IMR-90 (cell line): ENCODE results near the gene ATP1A1. TPM values are rescaled to one million over a fixed set of nuclear protein-coding genes. Genes with fewer than 3 reads are reported as not detected.

Experiments used
- ATAC-seq: fragments of 200-7000 bp; cut with Tn5 transposase; 2 replicates; pipeline ENCODE4 v1.9.1; 2020; ENCODE audit warnings: low read depth, mild to moderate bottlenecking, moderate library complexity
- BruUV-seq: library from RNA; stranded (reverse); fragments of 400-500 nt; replicated peaks from 2 replicates; lab custom pipeline; 2021; lab: Mats Ljungman, UMichigan
- CTCF ChIA-PET: fragments of 300-600 bp; formaldehyde crosslinking; extraction: SDS; loops from one replicate; lab custom pipeline; 2021; ENCODE audit warnings: antibody characterized with exemption; lab: Yijun Ruan, JAX
- POLR2A ChIA-PET: fragments of 300-600 bp; sonication (Branson Sonifier 250); formaldehyde crosslinking; loops from one replicate; lab custom pipeline; 2022; ENCODE audit warnings: antibody characterized with exemption; ENCODE audit not compliant: unreplicated experiment; lab: Charles Lee
- DNase-seq: peaks from one replicate; pipeline ENCODE4 v3.0.0; 2013
- H2AFZ ChIP-seq: replicated peaks from 2 replicates; pipeline ENCODE3; 2013; ENCODE audit warnings: low read length, mild to moderate bottlenecking; ENCODE audit not compliant: poor library complexity
- H2AK5ac ChIP-seq: 2 replicates; pipeline ENCODE4 v1.6.1; 2013; ENCODE audit warnings: low read depth, low read length, inconsistent platforms
- H2AK9ac ChIP-seq: replicated peaks from 2 replicates; pipeline ENCODE3; 2013; ENCODE audit warnings: mild to moderate bottlenecking, low read depth, low read length, moderate library complexity; ENCODE audit not compliant: poor library complexity
- H2BK120ac ChIP-seq: 2 replicates; pipeline ENCODE4 v1.6.1; 2013; ENCODE audit warnings: low read depth, low read length, inconsistent platforms
- H2BK15ac ChIP-seq: 3 replicates; pipeline ENCODE4 v1.6.1; 2013; ENCODE audit warnings: low read depth, low read length, inconsistent platforms
- H2BK20ac ChIP-seq: 2 replicates; pipeline ENCODE4 v1.6.1; 2013; ENCODE audit warnings: low read depth, mild to moderate bottlenecking, inconsistent platforms, low read length, moderate library complexity
- H2BK5ac ChIP-seq: 2 replicates; pipeline ENCODE4 v1.6.1; 2013; ENCODE audit warnings: mild to moderate bottlenecking, low read depth, low read length, inconsistent platforms; ENCODE audit not compliant: poor library complexity, severe bottlenecking
- H3K14ac ChIP-seq: replicated peaks from 2 replicates; pipeline ENCODE4 v1.6.1; 2013; ENCODE audit warnings: low read depth, low read length, inconsistent platforms
- H3K18ac ChIP-seq: 2 replicates; pipeline ENCODE4 v1.6.1; 2013; ENCODE audit warnings: low read depth, low read length, control low read depth
- H3K23ac ChIP-seq: 2 replicates; pipeline ENCODE4 v1.6.1; 2013; ENCODE audit warnings: low read depth, low read length, inconsistent platforms
- H3K27ac ChIP-seq: 2 replicates; pipeline ENCODE4 v1.5.1; 2013; ENCODE audit warnings: mild to moderate bottlenecking, control low read depth, low read length; ENCODE audit not compliant: insufficient read depth
- H3K27me3 ChIP-seq: 2 replicates; pipeline ENCODE4 v1.6.1; 2013; ENCODE audit warnings: low read length; ENCODE audit not compliant: control insufficient read depth, insufficient read depth
- H3K36me3 ChIP-seq: 2 replicates; pipeline ENCODE4 v1.6.1; 2013; ENCODE audit warnings: low read length, mixed read lengths; ENCODE audit not compliant: control insufficient read depth, insufficient read depth
- H3K4ac ChIP-seq: 2 replicates; pipeline ENCODE4 v1.6.1; 2013; ENCODE audit warnings: low read depth, low read length, inconsistent platforms
- H3K4me1 ChIP-seq: 2 replicates; pipeline ENCODE4 v1.6.1; 2013; ENCODE audit warnings: low read length, mixed read lengths; ENCODE audit not compliant: control insufficient read depth, insufficient read depth
- H3K4me2 ChIP-seq: 2 replicates; pipeline ENCODE4 v1.6.1; 2013; ENCODE audit warnings: low read depth, mild to moderate bottlenecking, control low read depth, low read length, moderate library complexity
- H3K4me3 ChIP-seq: 2 replicates; pipeline ENCODE4 v1.5.1; 2013; ENCODE audit warnings: low read depth, mild to moderate bottlenecking, control low read depth, low read length, moderate library complexity; ENCODE audit not compliant: insufficient read depth
- H3K56ac ChIP-seq: 2 replicates; pipeline ENCODE4 v1.6.1; 2013; ENCODE audit warnings: low read length, inconsistent platforms; ENCODE audit not compliant: insufficient read depth; ENCODE audit errors: extremely low read depth
- H3K79me1 ChIP-seq, 2 experiments: 2 replicates each; pipeline ENCODE4 v1.6.1; 2013; ENCODE audit warnings: low read length in 2 of 2, inconsistent platforms in 1 of 2, low read depth in 1 of 2
- H3K9ac ChIP-seq: 2 replicates; pipeline ENCODE4 v1.6.1; 2013; ENCODE audit warnings: low read depth, low read length, control low read depth
- H3K9me1 ChIP-seq: 2 replicates; pipeline ENCODE4 v1.6.1; 2013; ENCODE audit warnings: low read length, inconsistent platforms; ENCODE audit not compliant: insufficient read depth
- H3K9me3 ChIP-seq: 2 replicates; pipeline ENCODE4 v1.6.1; 2013; ENCODE audit warnings: low read length; ENCODE audit not compliant: control insufficient read depth, insufficient read depth
- H4K20me1 ChIP-seq: 2 replicates; pipeline ENCODE4 v1.6.1; 2013; ENCODE audit warnings: low read length, inconsistent platforms; ENCODE audit not compliant: insufficient read depth
- H4K5ac ChIP-seq: 2 replicates; pipeline ENCODE4 v1.6.1; 2013; ENCODE audit warnings: mild to moderate bottlenecking, low read depth, low read length, control low read depth
- H4K8ac ChIP-seq, 2 experiments: 2 replicates each; pipeline ENCODE4 v1.6.1; 2013; ENCODE audit warnings: low read depth in 2 of 2, low read length in 2 of 2, control low read depth in 1 of 2, inconsistent platforms in 1 of 2
- H4K91ac ChIP-seq: 2 replicates; pipeline ENCODE4 v1.6.1; 2013; ENCODE audit warnings: low read depth, low read length, inconsistent platforms; ENCODE audit not compliant: insufficient read depth
- CEBPB ChIP-seq: IDR thresholded peaks from 2 replicates; pipeline ENCODE4 v1.6.1; 2012; ENCODE audit warnings: low read depth, low read length, improper control_type of control experiment
- CHD1 ChIP-seq: IDR thresholded peaks from 2 replicates; pipeline ENCODE4 v1.6.1; 2012; ENCODE audit warnings: low read depth, low read length, improper control_type of control experiment
- ELK1 ChIP-seq: fragments of 150-350 bp; IDR thresholded peaks from 2 replicates; pipeline ENCODE4 v1.6.1; 2016; ENCODE audit warnings: low read depth, mild to moderate bottlenecking, low read length, moderate library complexity, borderline replicate concordance
- FOS ChIP-seq: fragments of 150-350 bp; IDR thresholded peaks from 2 replicates; pipeline ENCODE4 v1.6.1; 2016; ENCODE audit warnings: low read depth, low read length
- MAFK ChIP-seq: IDR thresholded peaks from 2 replicates; pipeline ENCODE4 v1.6.1; 2012; ENCODE audit warnings: low read depth, low read length, improper control_type of control experiment
- MAZ ChIP-seq: IDR thresholded peaks from 2 replicates; pipeline ENCODE4 v1.6.1; 2012; ENCODE audit warnings: low read depth, mild to moderate bottlenecking, low read length, improper control_type of control experiment, moderate library complexity, borderline replicate concordance
- MXI1 ChIP-seq: IDR thresholded peaks from 2 replicates; pipeline ENCODE4 v1.6.1; 2012; ENCODE audit warnings: low read depth, mild to moderate bottlenecking, low read length, moderate library complexity, borderline replicate concordance
- NFE2L2 ChIP-seq: fragments of 150-350 bp; IDR thresholded peaks from 2 replicates; pipeline ENCODE4 v1.6.1; 2016; ENCODE audit warnings: low read depth, mild to moderate bottlenecking, low read length
- RAD21 ChIP-seq: IDR thresholded peaks from 2 replicates; pipeline ENCODE4 v1.6.1; 2012; ENCODE audit warnings: low read length, improper control_type of control experiment
- RCOR1 ChIP-seq: IDR thresholded peaks from 2 replicates; pipeline ENCODE4 v1.6.1; 2012; ENCODE audit warnings: mild to moderate bottlenecking, low read length, improper control_type of control experiment; ENCODE audit not compliant: insufficient replicate concordance
- RFX5 ChIP-seq: IDR thresholded peaks from 2 replicates; pipeline ENCODE4 v1.8.0; 2012; ENCODE audit warnings: low read depth, mild to moderate bottlenecking, low read length, moderate library complexity
- SMC3 ChIP-seq: fragments of 150-350 bp; IDR thresholded peaks from 2 replicates; pipeline ENCODE4 v1.6.1; 2016; ENCODE audit warnings: low read depth, mild to moderate bottlenecking, antibody characterized with exemption, low read length, moderate library complexity
- USF2 ChIP-seq: fragments of 150-350 bp; IDR thresholded peaks from 2 replicates; pipeline ENCODE4 v1.6.1; 2017; ENCODE audit warnings: mild to moderate bottlenecking, antibody characterized with exemption, low read length, low read depth
- WGBS, 2 experiments: methylation state at CpG; one replicate each; pipeline versions ENCODE4 v1.1.5 to v1.1.7; 2013; ENCODE audit warnings: missing lambda C conversion rate in 2 of 2; ENCODE audit not compliant: insufficient read length in 1 of 2; ENCODE audit errors: extremely low coverage in 2 of 2; 5-methylcytosine and 5-hydroxymethylcytosine counted together
- dilution Hi-C: fragments of 300-500 bp; cut with HindIII; formaldehyde crosslinking; loops from one replicate; pipeline ENCODE4 v1.14.3; 2018; ENCODE audit warnings: low sequenced_read_pairs; ENCODE audit not compliant: unreplicated experiment
- in situ Hi-C: fragments of 300-500 bp; cut with MboI; formaldehyde crosslinking; loops from 3 replicates; pipeline ENCODE4 v1.14.3; 2019; ENCODE audit warnings: low sequenced_read_pairs, inconsistent platforms, mixed read lengths
- intact Hi-C: fragments of 100-400 bp; cut with micrococcal nuclease; formaldehyde crosslinking; loops from 2 replicates; pipeline ENCODE4 v1.10.0; 2022
- polyA plus RNA-seq, 3 experiments: library from polyadenylated mRNA; depleted of rRNA; stranded (reverse); fragments of >200 nt; gene quantifications; 2 replicates each; pipeline ENCODE4 v1.2.3, GENCODE V29; 2012; ENCODE audit warnings: low replicate concordance in 1 of 3
- total RNA-seq: library from RNA; depleted of rRNA; stranded (reverse); fragments of >200 nt; gene quantifications from 2 replicates; pipeline ENCODE4 v1.2.3, GENCODE V29; 2012

ATP1A1 gene
- total and polyA plus RNA-seq, 2 of the 4 experiments (the other 2 are of a cell fraction): 116 to 125 TPM

GRCh38 chr1:116397728-116398127 is 24.7 kb downstream of the ATP1A1 start:
- Histone ChIP-seq H3K9ac (no peak overlapping the region), H4K5ac (no peak overlapping the region), H3K27me3 (no peaks in the 10 kb centered on the region), H4K91ac (no peak overlapping the region), H2AK9ac (no peak overlapping the region), H3K9me3 (no peaks in the 10 kb centered on the region), H3K27ac (no peak overlapping the region), H3K36me3 (peaks cover 64% of the 10 kb centered on the region), H3K14ac (no peak overlapping the region), H4K20me1 (no peaks in the 10 kb centered on the region), H2AFZ (no peak overlapping the region), H2AK5ac (no peak overlapping the region), H3K9me1 (peaks cover 8% of the 10 kb centered on the region), H4K8ac (no peak overlapping the region), H3K4me2 (no peak overlapping the region), H2BK5ac (no peak overlapping the region), H3K4ac (no peak overlapping the region), H3K18ac (no peak overlapping the region), H3K23ac (no peak overlapping the region), H2BK120ac (no peak overlapping the region), H3K56ac (no peak overlapping the region), H3K79me1 (no peaks in the 10 kb centered on the region), H3K4me1 (no peaks in the 10 kb centered on the region), H2BK15ac (no peak overlapping the region), H3K4me3 (no peak overlapping the region), H2BK20ac (no peak overlapping the region)
- CTCF ChIA-PET: no interaction called here
- intact Hi-C loops (no loop called here), dilution Hi-C loops (no loop called here), in situ Hi-C loops (no loop called here)
- no TSS peak for BruUV-seq
- 91% methylated on average over 5 of the region's 5 CpGs; no CpG with 5 or more reads in 1 of the 2 experiments for WGBS, 2 experiments
- no peak for ATAC-seq
- no peak for DNase-seq
- POLR2A ChIA-PET: no interaction called here
- TF ChIP-seq FOS (no peak), CEBPB (no peak), CHD1 (no peak), RCOR1 (no peak), ELK1 (no peak), SMC3 (no peak), RFX5 (no peak), MAFK (no peak), RAD21 (no peak), MAZ (no peak), NFE2L2 (no peak), USF2 (no peak), MXI1 (no peak)
